OCI-LY3 (cell line): ENCODE measurements around the gene SYCE1L.

ENCODE experiments used
- CTCF ChIP-seq: fragments of 200-600, 300-600 bp; sonication (generic); IDR thresholded peaks from 2 replicates; pipeline ENCODE4 v1.5.1; 2014; ENCODE audit warnings: antibody characterized with exemption, low read length, low read depth
- EZH2phosphoT487 ChIP-seq: fragments of 200-600 bp; shearing (Covaris generic); IDR thresholded peaks from 2 replicates; pipeline ENCODE4 v1.6.1; 2018; ENCODE audit warnings: antibody characterized with exemption, mixed run types, low read depth

- TF ChIP-seq EZH2phosphoT487 (no peak), CTCF (no peak)
Measured at GRCh38 chr16:77195411-77195810, 3.8 kb upstream of the SYCE1L start.
